Measurements from ENCODE around the gene ELL2.

DNA sequence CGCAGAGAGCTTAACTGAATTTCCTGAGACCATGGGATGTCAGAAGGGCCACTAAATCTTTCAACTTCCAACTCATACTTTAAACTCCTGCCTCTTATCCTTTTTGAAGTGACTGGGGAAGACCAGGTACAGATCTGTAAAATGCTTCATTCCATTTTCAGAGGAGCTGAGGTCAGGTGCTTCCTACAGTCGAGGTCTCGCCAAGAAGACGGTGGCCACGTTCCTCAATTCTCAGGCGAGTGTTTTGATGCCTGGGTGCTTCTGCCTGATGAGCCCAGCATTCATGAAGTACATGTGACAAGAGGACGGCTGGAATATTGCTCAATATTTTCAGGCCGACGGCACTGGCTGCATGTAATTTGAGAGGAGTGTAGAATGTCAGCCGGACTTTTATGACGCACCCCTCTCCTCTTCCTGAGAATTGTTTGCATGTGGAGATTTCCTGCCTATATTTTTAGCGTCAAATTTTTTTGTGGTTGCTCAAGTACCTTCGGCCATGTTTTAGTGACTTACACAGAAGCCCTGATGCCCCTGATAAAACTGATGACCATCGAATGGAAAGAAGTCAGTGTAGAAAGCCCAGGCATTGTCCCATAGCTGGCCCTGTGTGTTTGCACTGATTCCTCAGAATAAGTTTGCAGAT lies 100.3 kb downstream of the ELL2 start:
- TF ChIP-seq, protein P1, sequence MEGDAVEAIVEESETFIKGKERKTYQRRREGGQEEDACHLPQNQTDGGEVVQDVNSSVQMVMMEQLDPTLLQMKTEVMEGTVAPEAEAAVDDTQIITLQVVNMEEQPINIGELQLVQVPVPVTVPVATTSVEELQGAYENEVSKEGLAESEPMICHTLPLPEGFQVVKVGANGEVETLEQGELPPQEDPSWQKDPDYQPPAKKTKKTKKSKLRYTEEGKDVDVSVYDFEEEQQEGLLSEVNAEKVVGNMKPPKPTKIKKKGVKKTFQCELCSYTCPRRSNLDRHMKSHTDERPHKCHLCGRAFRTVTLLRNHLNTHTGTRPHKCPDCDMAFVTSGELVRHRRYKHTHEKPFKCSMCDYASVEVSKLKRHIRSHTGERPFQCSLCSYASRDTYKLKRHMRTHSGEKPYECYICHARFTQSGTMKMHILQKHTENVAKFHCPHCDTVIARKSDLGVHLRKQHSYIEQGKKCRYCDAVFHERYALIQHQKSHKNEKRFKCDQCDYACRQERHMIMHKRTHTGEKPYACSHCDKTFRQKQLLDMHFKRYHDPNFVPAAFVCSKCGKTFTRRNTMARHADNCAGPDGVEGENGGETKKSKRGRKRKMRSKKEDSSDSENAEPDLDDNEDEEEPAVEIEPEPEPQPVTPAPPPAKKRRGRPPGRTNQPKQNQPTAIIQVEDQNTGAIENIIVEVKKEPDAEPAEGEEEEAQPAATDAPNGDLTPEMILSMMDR (IDR thresholded peaks at IDR 0.05), result no peak
- TF ChIP-seq POLR2AphosphoS5 (IDR thresholded peaks at IDR 0.05; ENCODE audit: low read depth, low read length), result peak; percentile 18; the same call in 1 of the 2 replicates
- peak; percentile 78 for TF ChIP-seq TEAD4 (IDR thresholded peaks at IDR 0.05; ENCODE audit: borderline replicate concordance, insufficient read depth)
- TF ChIP-seq EP300 (IDR thresholded peaks at IDR 0.05; ENCODE audit: borderline replicate concordance in 1 of 2, low read depth in 1 of 2, low read length in 1 of 2), result peak in 1 of 2 experiments; percentile 72; a peak in 2 of 4 replicates

All from SK-N-SH (cell line).